Upper lobe of right lung (tissue), 1 donor: ENCODE measurements around the gene KLHL20. TPM values are rescaled to one million over a fixed set of nuclear protein-coding genes. Genes with fewer than 3 reads are reported as not detected.
"Not testable (repeated sequence)": the region's sequence is repeated elsewhere in the genome, so short reads cannot be mapped to it uniquely, and the experiment has no call there.

Experiments used
- ATAC-seq: fragments of 200-7000 bp; cut with Tn5 transposase; one replicate; pipeline ENCODE4 v1.9.1; 2020; ENCODE audit warnings: mild to moderate bottlenecking, moderate library complexity
- DNase-seq: peaks from one replicate; pipeline ENCODE4 v3.0.0-alpha.2; 2020
- H3K27ac ChIP-seq: fragments of 200-600 bp; one replicate; pipeline ENCODE4 v1.8.0; 2022
- H3K27me3 ChIP-seq: fragments of 200-600 bp; one replicate; pipeline ENCODE4 v1.8.0; 2022; ENCODE audit warnings: mild to moderate bottlenecking
- H3K36me3 ChIP-seq: fragments of 200-600 bp; one replicate; pipeline ENCODE4 v1.8.0; 2022
- H3K4me1 ChIP-seq: fragments of 200-600 bp; one replicate; pipeline ENCODE4 v1.8.0; 2022
- H3K4me3 ChIP-seq: fragments of 200-600 bp; one replicate; pipeline ENCODE4 v1.8.0; 2022; ENCODE audit warnings: mild to moderate bottlenecking
- H3K9me3 ChIP-seq: fragments of 200-600 bp; one replicate; pipeline ENCODE4 v1.8.0; 2022
- CTCF ChIP-seq: fragments of 200-600 bp; IDR thresholded peaks from one replicate; pipeline ENCODE4 v1.8.0; 2022; ENCODE audit warnings: antibody characterized with exemption
- intact Hi-C: fragments of 100-400 bp; cut with DNase I; formaldehyde crosslinking; loops from one replicate; pipeline ENCODE4 v1.11.0; 2022
- total RNA-seq: library from RNA; stranded (reverse); fragmentation: NEBNext Ultra II Directional; extraction: Animal tissue kit (Norgen Biotek cat#: 25700); gene quantifications from one replicate; pipeline ENCODE4 v1.2.1, GENCODE V29; 2021
- donor health status: DM: no; HTN: yes; CAD: no; lungs with severe emphysema.

Gene KLHL20
- total RNA-seq, 1 donor from 2014 or later: 31.9 TPM

- Histone ChIP-seq H3K27me3 (peaks cover 12% of the 10 kb centered on the region), H3K9me3 (no peaks in the 10 kb centered on the region), H3K4me1 (peaks cover 28% of the 10 kb centered on the region), H3K27ac (peak overlapping the region; percentile 94), H3K4me3 (peak overlapping the region; percentile 88), H3K36me3 (peaks cover 6% of the 10 kb centered on the region)
- intact Hi-C loops: no loop called here
- no peak for TF ChIP-seq CTCF
- ATAC-seq (no peak), DNase-seq (no peak)
Measured at GRCh38 chr1:173714441-173714758, 381 bp upstream of the KLHL20 start.

- no peak for ATAC-seq
- peak overlapping the region; percentile 94 for H3K27ac ChIP-seq
- intact Hi-C loops: no loop called here
Measured at GRCh38 chr1:173715538-173715844, 710 bp downstream of the KLHL20 start.

GRCh38 chr1:173717238-173717637 lies 2.5 kb downstream of the KLHL20 start:
- H3K36me3 ChIP-seq: peaks cover 8% of the 10 kb centered on the region
- H3K27ac ChIP-seq: no peak overlapping the region
- H3K4me3 ChIP-seq: no peak overlapping the region
- intact Hi-C loops: no loop called here
- TF ChIP-seq CTCF: no peak
- DNase-seq (no peak), ATAC-seq (peak; percentile 38)
- no peaks in the 10 kb centered on the region for H3K27me3 ChIP-seq
- no peaks in the 10 kb centered on the region for H3K9me3 ChIP-seq
- H3K4me1 ChIP-seq: peaks cover 28% of the 10 kb centered on the region

More at GRCh38 chr1:173715538-173715844, 710 bp downstream of the KLHL20 start:
- peak overlapping the region; percentile 88 for H3K4me3 ChIP-seq
- H3K9me3 ChIP-seq: no peaks in the 10 kb centered on the region
- peaks cover 28% of the 10 kb centered on the region for H3K4me1 ChIP-seq
- TF ChIP-seq CTCF: no peak
- peaks cover 6% of the 10 kb centered on the region for H3K36me3 ChIP-seq
- DNase-seq: no peak
- peaks cover 8% of the 10 kb centered on the region for H3K27me3 ChIP-seq

- H3K27ac ChIP-seq, DNase-seq, intact Hi-C loops, H3K27me3 ChIP-seq, H3K4me3 ChIP-seq, H3K4me1 ChIP-seq, ATAC-seq, H3K9me3 ChIP-seq: not testable (repeated sequence)
- peaks cover 30% of the 10 kb centered on the region for H3K36me3 ChIP-seq
Measured at GRCh38 chr1:173731331-173731730, 16.6 kb downstream of the KLHL20 start.

GRCh38 chr1:173733912-173734311 lies 19.1 kb downstream of the KLHL20 start:
- ATAC-seq (no peak), DNase-seq (no peak)
- Histone ChIP-seq H3K27ac (no peak overlapping the region), H3K4me1 (no peaks in the 10 kb centered on the region), H3K4me3 (no peak overlapping the region), H3K9me3 (no peaks in the 10 kb centered on the region), H3K27me3 (no peaks in the 10 kb centered on the region), H3K36me3 (peaks cover 24% of the 10 kb centered on the region)
- TF ChIP-seq CTCF: no peak
- intact Hi-C loops: no loop called here

- DNase-seq, ATAC-seq, intact Hi-C loops: not testable (repeated sequence)
Measured at GRCh38 chr1:173736104-173736503, 21.3 kb downstream of the KLHL20 start.

GRCh38 chr1:173742203-173742886 lies 27.6 kb downstream of the KLHL20 start:
- intact Hi-C loops: no loop called here
- ATAC-seq (no peak), DNase-seq (no peak)
- no peak overlapping the region for H3K27ac ChIP-seq
- no peaks in the 10 kb centered on the region for H3K9me3 ChIP-seq
- no peak for TF ChIP-seq CTCF
- no peak overlapping the region for H3K4me3 ChIP-seq
- no peaks in the 10 kb centered on the region for H3K27me3 ChIP-seq
- no peaks in the 10 kb centered on the region for H3K4me1 ChIP-seq
- H3K36me3 ChIP-seq: peaks cover 18% of the 10 kb centered on the region

More at GRCh38 chr1:173736104-173736503, 21.3 kb downstream of the KLHL20 start:
- H3K27me3 ChIP-seq, H3K4me3 ChIP-seq, H3K9me3 ChIP-seq, H3K4me1 ChIP-seq, H3K27ac ChIP-seq: not testable (repeated sequence)
- peaks cover 24% of the 10 kb centered on the region for H3K36me3 ChIP-seq
